SH-SY5Y (cell line): ENCODE results near the gene ARHGAP26.

Experiments
- GATA2 ChIP-seq: IDR thresholded peaks from 2 replicates; pipeline ENCODE4 v1.6.1; 2011; ENCODE audit warnings: mild to moderate bottlenecking, low read depth, low read length
- GATA3 ChIP-seq: IDR thresholded peaks from 2 replicates; pipeline ENCODE4 v1.6.1; 2011; ENCODE audit warnings: low read depth, mild to moderate bottlenecking, low read length, moderate library complexity

ARHGAP26 gene

GRCh38 chr5:143170977-143171376 is 400.8 kb downstream of the ARHGAP26 start:
- no peak for TF ChIP-seq GATA3
- TF ChIP-seq GATA2: no peak

GRCh38 chr5:143172739-143173138 is 402.6 kb downstream of the ARHGAP26 start:
- TF ChIP-seq GATA2: no peak
- no peak for TF ChIP-seq GATA3

- TF ChIP-seq GATA2 (no peak), GATA3 (no peak)
Measured at GRCh38 chr5:143173139-143173889, 403.1 kb downstream of the ARHGAP26 start.

- TF ChIP-seq GATA3 (no peak), GATA2 (no peak)
Measured at GRCh38 chr5:143174714-143175398, 404.7 kb downstream of the ARHGAP26 start.

- TF ChIP-seq GATA2 (no peak), GATA3 (no peak)
Measured at GRCh38 chr5:143176048-143176447, 405.9 kb downstream of the ARHGAP26 start.

GRCh38 chr5:143177263-143177983 is 407.2 kb downstream of the ARHGAP26 start:
- TF ChIP-seq GATA3: no peak
- TF ChIP-seq GATA2: no peak

- TF ChIP-seq GATA3 (no peak), GATA2 (no peak)
Measured at GRCh38 chr5:143179126-143179740, 409.1 kb downstream of the ARHGAP26 start.

- no peak for TF ChIP-seq GATA3
- TF ChIP-seq GATA2: no peak
Measured at GRCh38 chr5:143180751-143181150, 410.6 kb downstream of the ARHGAP26 start.

- no peak for TF ChIP-seq GATA3
- no peak for TF ChIP-seq GATA2
Measured at GRCh38 chr5:143181173-143181572, 411.0 kb downstream of the ARHGAP26 start.

GRCh38 chr5:143182106-143182505 is 411.9 kb downstream of the ARHGAP26 start:
- TF ChIP-seq GATA2: no peak
- TF ChIP-seq GATA3: no peak

- no peak for TF ChIP-seq GATA2
Measured at GRCh38 chr5:143182901-143183820, 413.0 kb downstream of the ARHGAP26 start.

GRCh38 chr5:143183989-143184388 is 413.8 kb downstream of the ARHGAP26 start:
- TF ChIP-seq GATA2 (no peak), GATA3 (no peak)

- no peak for TF ChIP-seq GATA2
- TF ChIP-seq GATA3: no peak
Measured at GRCh38 chr5:143186623-143187022, 416.4 kb downstream of the ARHGAP26 start.

- no peak for TF ChIP-seq GATA2
- TF ChIP-seq GATA3: no peak
Measured at GRCh38 chr5:143187495-143187894, 417.3 kb downstream of the ARHGAP26 start.
